ENCODE results near the gene KCNQ1.

- TF ChIP-seq CTCF (IDR thresholded peaks at IDR 0.05; ENCODE audit: poor library complexity, severe bottlenecking): no peak
- TF ChIP-seq EP300 (conservative IDR thresholded peaks at IDR 0.05; ENCODE audit: poor library complexity, severe bottlenecking): no peak
- TF ChIP-seq EZH2 (IDR thresholded peaks at IDR 0.05; ENCODE audit: borderline replicate concordance, insufficient read depth, low read length, poor library complexity, severe bottlenecking): no peak
- TF ChIP-seq POLR2AphosphoS5 (IDR thresholded peaks at IDR 0.05): no peak
- TF ChIP-seq SMC3 (conservative IDR thresholded peaks at IDR 0.05; ENCODE audit: poor library complexity): no peak
Measured at GRCh38 chr11:2804189-2804588, 359.4 kb downstream of the KCNQ1 start.

All from neural cell (in vitro differentiated cells).